Muscle layer of duodenum (tissue), 2 donors: ENCODE results near the gene RAPGEF4.

Source experiments
- H3K27ac ChIP-seq: one replicate; pipeline ENCODE4 v1.7.0; 2013; ENCODE audit warnings: mild to moderate bottlenecking, low read length
- H3K27me3 ChIP-seq: one replicate; pipeline ENCODE4 v1.7.0; 2013; ENCODE audit warnings: low read depth, mild to moderate bottlenecking, control low read depth, low read length
- H3K36me3 ChIP-seq, 2 donors: one replicate each; pipeline ENCODE4 v1.7.0; 2013; ENCODE audit warnings: low read length in 2 of 2, control low read depth in 1 of 2, mild to moderate bottlenecking in 1 of 2; ENCODE audit not compliant: insufficient read depth in 2 of 2, control insufficient read depth in 1 of 2
- H3K4me1 ChIP-seq, 2 donors: one replicate each; pipeline ENCODE4 v1.7.0; 2013; ENCODE audit warnings: low read length in 2 of 2, mild to moderate bottlenecking in 2 of 2, control low read depth in 1 of 2, moderate library complexity in 1 of 2; ENCODE audit not compliant: insufficient read depth in 2 of 2, control insufficient read depth in 1 of 2
- H3K4me3 ChIP-seq, 2 donors: one replicate each; pipeline ENCODE4 v1.7.0; 2013; ENCODE audit warnings: low read length in 2 of 2, low read depth in 1 of 2, mild to moderate bottlenecking in 1 of 2
- H3K9me3 ChIP-seq, 2 donors: one replicate each; pipeline ENCODE4 v1.7.0; 2013; ENCODE audit warnings: low read length in 2 of 2, control low read depth in 1 of 2, mild to moderate bottlenecking in 1 of 2; ENCODE audit not compliant: control insufficient read depth in 1 of 2
- donor health status: healthy.

RAPGEF4 gene

GRCh38 chr2:173053043-173053699, 317.5 kb downstream of the RAPGEF4 start:
- Histone ChIP-seq H3K4me1 (peaks cover 0 to 7% of the 10 kb centered on the region in 2 donors), H3K27me3 (no peaks in the 10 kb centered on the region), H3K36me3 (no peaks in the 10 kb centered on the region), H3K4me3 (no peak overlapping the region), H3K9me3 (no peaks in the 10 kb centered on the region), H3K27ac (no peak overlapping the region)

DNA sequence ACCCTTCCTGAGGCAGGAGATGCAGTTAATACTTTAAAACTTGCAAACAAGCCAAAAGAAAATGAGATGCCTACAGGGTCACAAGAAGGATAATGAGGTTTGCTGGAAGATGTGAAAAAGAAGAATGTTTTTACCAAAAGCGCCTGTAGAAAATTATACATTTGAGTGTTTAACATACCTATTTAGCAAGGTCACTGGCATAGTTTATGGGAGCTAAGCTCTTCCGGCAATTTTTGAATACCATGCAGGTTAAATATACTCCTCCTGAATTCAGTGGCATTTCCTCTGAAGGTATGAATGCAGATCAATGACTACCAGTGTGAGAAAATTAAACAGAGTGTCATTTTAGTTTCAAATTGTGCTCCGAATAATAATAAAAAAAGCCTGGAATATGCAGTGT, 318.8 kb downstream of the RAPGEF4 start:
- no peak overlapping the region for H3K4me3 ChIP-seq
- no peaks in the 10 kb centered on the region for H3K4me1 ChIP-seq
- no peak overlapping the region for H3K27ac ChIP-seq
- H3K36me3 ChIP-seq: no peaks in the 10 kb centered on the region
- no peaks in the 10 kb centered on the region for H3K27me3 ChIP-seq
- H3K9me3 ChIP-seq: no peaks in the 10 kb centered on the region

DNA sequence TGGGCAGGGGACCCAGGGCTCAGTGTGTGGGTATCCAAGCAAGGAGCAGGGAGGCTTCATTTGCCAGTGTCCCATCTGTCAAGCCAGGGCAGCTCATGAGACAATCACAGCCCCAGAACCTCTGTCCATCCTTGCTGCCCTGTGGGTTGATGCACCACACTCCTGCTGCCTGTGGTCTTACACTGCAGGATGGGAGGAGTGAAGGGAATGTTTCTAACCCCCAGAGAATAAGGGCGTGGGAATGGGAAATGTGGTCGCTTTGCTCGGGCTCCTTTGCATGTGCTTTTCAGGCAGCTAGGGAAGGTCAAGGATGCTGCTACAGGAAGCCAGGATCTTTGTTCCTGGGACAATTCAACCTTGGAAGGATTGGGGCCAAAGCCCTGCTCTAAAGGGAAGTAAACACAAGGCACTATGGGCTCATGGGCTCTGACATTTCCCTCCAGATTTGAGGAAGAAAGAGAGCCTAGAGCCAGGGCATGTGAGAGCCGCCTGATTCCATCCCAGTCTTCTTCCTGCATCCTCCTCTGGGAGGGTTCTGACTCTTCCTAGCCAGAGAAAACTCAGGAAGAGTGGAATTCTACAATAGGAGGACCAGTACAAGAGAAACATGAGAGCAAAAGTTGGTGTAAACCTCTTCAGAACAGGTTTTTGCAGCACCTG, 321.2 kb downstream of the RAPGEF4 start:
- H3K27me3 ChIP-seq: no peaks in the 10 kb centered on the region
- no peaks in the 10 kb centered on the region for H3K4me1 ChIP-seq
- no peaks in the 10 kb centered on the region for H3K36me3 ChIP-seq
- H3K27ac ChIP-seq: no peak overlapping the region
- no peaks in the 10 kb centered on the region for H3K9me3 ChIP-seq
- no peak overlapping the region for H3K4me3 ChIP-seq

GRCh38 chr2:173058097-173058496, 322.5 kb downstream of the RAPGEF4 start:
- Histone ChIP-seq H3K36me3 (no peaks in the 10 kb centered on the region), H3K9me3 (no peaks in the 10 kb centered on the region), H3K27ac (no peak overlapping the region), H3K27me3 (no peaks in the 10 kb centered on the region), H3K4me1 (no peaks in the 10 kb centered on the region), H3K4me3 (no peak overlapping the region)

DNA sequence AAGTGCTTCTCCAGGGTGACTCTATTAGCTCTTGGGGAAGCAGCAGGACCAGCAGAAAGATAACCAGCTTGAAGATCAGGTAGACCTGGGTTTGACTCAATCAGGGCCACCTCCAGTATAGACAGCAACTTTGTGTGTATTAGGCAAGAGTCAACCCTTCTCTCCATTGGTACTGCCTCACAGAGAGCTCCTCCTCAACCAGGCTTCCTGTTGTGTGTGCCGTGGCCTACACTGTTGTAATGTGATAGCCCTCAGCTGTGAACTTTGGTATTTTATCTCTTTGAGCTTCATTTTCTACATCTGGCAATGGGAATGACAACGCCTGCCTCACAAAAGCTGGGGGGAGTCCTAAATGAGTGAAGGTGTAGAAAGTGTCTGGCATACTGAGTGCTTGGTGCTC, 323.0 kb downstream of the RAPGEF4 start:
- Histone ChIP-seq H3K27me3 (no peaks in the 10 kb centered on the region), H3K36me3 (no peaks in the 10 kb centered on the region), H3K27ac (no peak overlapping the region), H3K4me1 (no peaks in the 10 kb centered on the region), H3K4me3 (no peak overlapping the region), H3K9me3 (no peaks in the 10 kb centered on the region)

GRCh38 chr2:173059292-173059691, 323.6 kb downstream of the RAPGEF4 start:
- H3K9me3 ChIP-seq: no peaks in the 10 kb centered on the region
- no peak overlapping the region for H3K4me3 ChIP-seq
- H3K27me3 ChIP-seq: no peaks in the 10 kb centered on the region
- no peaks in the 10 kb centered on the region for H3K36me3 ChIP-seq
- H3K4me1 ChIP-seq: no peaks in the 10 kb centered on the region
- H3K27ac ChIP-seq: no peak overlapping the region

GRCh38 chr2:173059971-173060461, 324.4 kb downstream of the RAPGEF4 start:
- Histone ChIP-seq H3K27me3 (no peaks in the 10 kb centered on the region), H3K9me3 (no peaks in the 10 kb centered on the region), H3K4me1 (no peaks in the 10 kb centered on the region), H3K4me3 (no peak overlapping the region), H3K36me3 (no peaks in the 10 kb centered on the region), H3K27ac (no peak overlapping the region)

DNA sequence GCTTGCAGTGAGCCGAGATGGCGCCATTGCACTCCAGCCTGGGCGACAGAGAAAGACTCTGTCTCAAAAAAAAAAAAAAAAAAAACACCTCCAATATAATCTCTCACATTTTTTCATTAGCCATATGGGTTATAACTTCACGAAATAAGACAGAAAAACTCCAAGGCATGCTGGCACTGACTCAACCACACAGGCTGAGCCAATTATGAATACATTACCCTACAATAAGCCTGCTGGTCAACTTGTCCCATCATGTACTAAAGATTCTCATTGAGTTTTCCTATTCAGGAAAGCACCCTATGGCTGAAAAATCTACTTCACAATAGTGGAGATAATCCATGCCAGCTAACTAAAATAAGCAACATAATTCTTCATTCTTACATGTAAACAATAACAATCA, 327.2 kb downstream of the RAPGEF4 start:
- no peak overlapping the region for H3K27ac ChIP-seq
- H3K4me3 ChIP-seq: no peak overlapping the region
- H3K4me1 ChIP-seq: no peaks in the 10 kb centered on the region
- H3K9me3 ChIP-seq: no peaks in the 10 kb centered on the region
- no peaks in the 10 kb centered on the region for H3K36me3 ChIP-seq
- no peaks in the 10 kb centered on the region for H3K27me3 ChIP-seq

DNA sequence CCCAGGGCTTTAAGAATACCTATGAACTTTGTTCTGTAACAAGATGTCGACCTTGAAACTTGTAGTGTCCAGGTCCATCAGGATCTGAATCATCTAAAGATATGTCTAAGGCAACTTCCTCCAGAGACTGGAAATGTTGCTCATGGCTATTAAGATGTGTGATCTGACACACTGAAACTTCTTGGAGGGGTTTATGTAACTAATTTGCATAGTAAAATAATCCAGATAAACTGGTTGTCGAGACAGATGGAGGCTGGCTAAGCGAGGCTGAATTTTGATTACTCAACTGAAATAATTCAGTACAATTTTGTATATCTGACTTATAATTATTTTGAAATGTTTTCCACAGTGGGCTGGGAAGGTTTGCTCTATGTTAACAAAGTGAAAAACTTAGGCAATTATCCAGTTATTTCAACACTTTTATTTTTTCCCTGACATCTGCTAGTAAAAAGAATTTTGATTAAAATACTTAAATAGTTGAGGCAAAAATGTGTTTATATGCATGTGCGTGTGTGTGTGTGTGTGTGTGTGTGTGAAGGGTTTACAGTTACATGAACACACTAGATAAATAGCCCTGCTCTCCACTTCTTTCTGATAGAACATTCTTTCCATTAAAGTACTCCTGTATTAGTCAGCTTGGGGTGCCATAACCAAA, 328.6 kb downstream of the RAPGEF4 start:
- no peak overlapping the region for H3K27ac ChIP-seq
- no peak overlapping the region for H3K4me3 ChIP-seq
- no peaks in the 10 kb centered on the region for H3K36me3 ChIP-seq
- no peaks in the 10 kb centered on the region for H3K4me1 ChIP-seq
- no peaks in the 10 kb centered on the region for H3K9me3 ChIP-seq
- H3K27me3 ChIP-seq: no peaks in the 10 kb centered on the region

GRCh38 chr2:173066887-173067676, 331.4 kb downstream of the RAPGEF4 start:
- no peaks in the 10 kb centered on the region for H3K9me3 ChIP-seq
- no peaks in the 10 kb centered on the region for H3K27me3 ChIP-seq
- H3K4me1 ChIP-seq: no peaks in the 10 kb centered on the region
- H3K36me3 ChIP-seq: no peaks in the 10 kb centered on the region
- H3K27ac ChIP-seq: no peak overlapping the region
- H3K4me3 ChIP-seq: no peak overlapping the region
